ENCODE results near the gene EXOC3. TPM values are rescaled to one million over a fixed set of nuclear protein-coding genes. Genes with fewer than 3 reads are reported as not detected.
"Not testable (repeated sequence)": the region's sequence is repeated elsewhere in the genome, so short reads cannot be mapped to it uniquely, and the experiment has no call there.

The EXOC3 gene
- total RNA-seq, 1 experiment from 2014 or later: 77.6 TPM

- no peak for DNase-seq (ENCODE audit: low read depth)
These were observed 36.9 kb upstream of the EXOC3 start for GRCh38 chr5:406041-406440.

- no peak for DNase-seq (ENCODE audit: low read depth)
These were observed 35.9 kb upstream of the EXOC3 start for GRCh38 chr5:407051-407450.

- DNase-seq (ENCODE audit: low read depth): no peak
These were observed 35.1 kb upstream of the EXOC3 start for GRCh38 chr5:407801-408268.

- DNase-seq (ENCODE audit: low read depth): no peak
These were observed 32.0 kb upstream of the EXOC3 start for GRCh38 chr5:410911-411517.

GRCh38 chr5:411728-412127 lies 31.2 kb upstream of the EXOC3 start:
- no peak for DNase-seq (ENCODE audit: low read depth)

- not testable (repeated sequence) for DNase-seq (ENCODE audit: low read depth)
These were observed 27.7 kb upstream of the EXOC3 start for GRCh38 chr5:414991-415927.

GRCh38 chr5:415928-416635 lies 26.9 kb upstream of the EXOC3 start:
- no peak for DNase-seq (ENCODE audit: low read depth)

GRCh38 chr5:416636-416960 lies 26.4 kb upstream of the EXOC3 start:
- DNase-seq (ENCODE audit: low read depth): no peak

- no peak for DNase-seq (ENCODE audit: low read depth)
These were observed 25.4 kb upstream of the EXOC3 start for GRCh38 chr5:417301-418161.

GRCh38 chr5:418162-419121 lies 24.5 kb upstream of the EXOC3 start:
- DNase-seq (ENCODE audit: low read depth): peak; percentile 43

GRCh38 chr5:419970-420369 lies 23.0 kb upstream of the EXOC3 start:
- DNase-seq (ENCODE audit: low read depth): no peak

GRCh38 chr5:420632-421286 lies 22.2 kb upstream of the EXOC3 start:
- DNase-seq (ENCODE audit: low read depth): no peak

- DNase-seq (ENCODE audit: low read depth): no peak
These were observed 21.6 kb upstream of the EXOC3 start for GRCh38 chr5:421287-421880.

GRCh38 chr5:421901-422300 lies 21.1 kb upstream of the EXOC3 start:
- DNase-seq (ENCODE audit: low read depth): no peak

- no peak for DNase-seq (ENCODE audit: low read depth)
These were observed 20.4 kb upstream of the EXOC3 start for GRCh38 chr5:422323-423232.

- no peak for DNase-seq (ENCODE audit: low read depth)
These were observed 19.8 kb upstream of the EXOC3 start for GRCh38 chr5:423233-423565.

GRCh38 chr5:423626-424261 lies 19.2 kb upstream of the EXOC3 start:
- no peak for DNase-seq (ENCODE audit: low read depth)

All from HT1080 (cell line).